Neural progenitor cell (in vitro differentiated cells): ENCODE data around the gene AP2B1.

Experiments used
- EZH2phosphoT487 ChIP-seq: fragments of 200-600 bp; sonication (generic); IDR thresholded peaks from 2 replicates; pipeline ENCODE4 v1.6.1; 2017; ENCODE audit warnings: antibody characterized with exemption
- TF ChIP-seq, protein P1 (sequence below): fragments of 200-600 bp; sonication (generic); IDR thresholded peaks from 2 replicates; pipeline ENCODE4 v1.5.1; 2017; ENCODE audit warnings: antibody characterized with exemption, mild to moderate bottlenecking

DNA sequence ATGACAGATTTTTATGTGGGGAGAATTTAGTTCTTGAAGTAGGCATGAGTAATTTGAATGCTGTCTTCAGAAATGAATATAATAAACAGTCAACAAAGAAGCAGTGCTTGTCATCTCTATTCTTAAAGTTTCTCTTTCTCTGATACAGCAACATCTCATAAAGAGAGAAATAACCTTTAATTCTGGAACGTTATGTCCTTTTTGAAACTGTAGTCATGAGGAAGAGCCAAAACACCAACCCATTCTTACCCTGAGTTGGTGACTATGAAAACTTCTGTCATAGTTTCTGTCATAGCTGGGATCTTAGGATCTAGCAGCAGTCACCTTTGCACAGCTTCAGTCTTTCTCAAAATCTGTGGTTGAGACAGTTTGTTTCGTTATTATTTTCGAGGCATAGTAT lies 129.1 kb downstream of the AP2B1 start:
- TF ChIP-seq, protein P1, sequence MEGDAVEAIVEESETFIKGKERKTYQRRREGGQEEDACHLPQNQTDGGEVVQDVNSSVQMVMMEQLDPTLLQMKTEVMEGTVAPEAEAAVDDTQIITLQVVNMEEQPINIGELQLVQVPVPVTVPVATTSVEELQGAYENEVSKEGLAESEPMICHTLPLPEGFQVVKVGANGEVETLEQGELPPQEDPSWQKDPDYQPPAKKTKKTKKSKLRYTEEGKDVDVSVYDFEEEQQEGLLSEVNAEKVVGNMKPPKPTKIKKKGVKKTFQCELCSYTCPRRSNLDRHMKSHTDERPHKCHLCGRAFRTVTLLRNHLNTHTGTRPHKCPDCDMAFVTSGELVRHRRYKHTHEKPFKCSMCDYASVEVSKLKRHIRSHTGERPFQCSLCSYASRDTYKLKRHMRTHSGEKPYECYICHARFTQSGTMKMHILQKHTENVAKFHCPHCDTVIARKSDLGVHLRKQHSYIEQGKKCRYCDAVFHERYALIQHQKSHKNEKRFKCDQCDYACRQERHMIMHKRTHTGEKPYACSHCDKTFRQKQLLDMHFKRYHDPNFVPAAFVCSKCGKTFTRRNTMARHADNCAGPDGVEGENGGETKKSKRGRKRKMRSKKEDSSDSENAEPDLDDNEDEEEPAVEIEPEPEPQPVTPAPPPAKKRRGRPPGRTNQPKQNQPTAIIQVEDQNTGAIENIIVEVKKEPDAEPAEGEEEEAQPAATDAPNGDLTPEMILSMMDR, result no peak
- no peak for TF ChIP-seq EZH2phosphoT487
